ENCODE data around the gene LIFR. TPM values are rescaled to one million over a fixed set of nuclear protein-coding genes. Genes with fewer than 3 reads are reported as not detected.

The LIFR gene
- total RNA-seq, 1 experiment from 2014 or later = 47.9 TPM

DNA sequence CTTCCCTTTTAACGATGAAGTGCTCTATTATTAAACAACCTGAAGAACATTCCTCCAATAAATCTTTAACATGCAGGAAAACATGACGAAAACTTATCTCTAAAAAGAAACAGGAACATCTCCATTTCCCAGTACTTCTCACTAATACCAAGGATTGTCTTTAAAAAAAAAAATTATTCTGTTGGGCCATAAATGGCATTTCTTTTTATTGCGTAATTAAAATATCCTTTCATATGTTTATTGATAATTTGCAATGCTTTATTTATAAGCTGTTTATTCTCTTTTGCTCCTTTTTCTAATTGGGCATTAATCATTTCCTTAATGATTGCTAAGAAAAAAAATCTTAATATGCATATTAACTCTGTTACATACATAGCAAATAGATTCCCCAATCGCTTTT, 18.9 kb downstream of the LIFR start:
- no peaks in the 10 kb centered on the region for H3K36me3 ChIP-seq (ENCODE audit: insufficient read depth, low read length, poor library complexity, severe bottlenecking)

DNA sequence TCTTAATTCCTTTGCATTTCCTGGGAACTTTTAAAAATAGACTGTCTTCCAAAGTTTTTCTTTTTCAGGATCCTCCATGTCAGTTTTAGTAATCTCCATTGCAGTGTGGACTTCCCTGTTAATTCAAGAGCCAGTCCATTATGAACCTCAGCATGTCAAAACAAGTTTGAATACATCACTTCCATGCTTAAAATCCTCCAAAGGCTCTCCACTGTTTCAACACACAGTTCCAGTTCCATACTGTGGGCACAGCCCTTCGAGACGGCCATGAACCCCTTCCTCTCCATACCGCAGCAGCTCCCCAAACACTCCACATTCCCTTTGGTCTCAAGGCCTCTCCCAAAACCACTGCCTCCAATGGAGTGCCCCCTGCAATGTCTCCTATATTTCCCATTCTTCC, 19.5 kb downstream of the LIFR start:
- intact Hi-C loops (cut with micrococcal nuclease; ENCODE audit: unreplicated experiment) = no loop called here
- H3K27ac ChIP-seq (ENCODE audit: low read depth, low read length, poor library complexity, severe bottlenecking) = no peak overlapping the region
- TF ChIP-seq EZH2 (IDR thresholded peaks at IDR 0.05; ENCODE audit: borderline replicate concordance, low read depth, low read length, poor library complexity, severe bottlenecking) = no peak
- TF ChIP-seq, protein P1, sequence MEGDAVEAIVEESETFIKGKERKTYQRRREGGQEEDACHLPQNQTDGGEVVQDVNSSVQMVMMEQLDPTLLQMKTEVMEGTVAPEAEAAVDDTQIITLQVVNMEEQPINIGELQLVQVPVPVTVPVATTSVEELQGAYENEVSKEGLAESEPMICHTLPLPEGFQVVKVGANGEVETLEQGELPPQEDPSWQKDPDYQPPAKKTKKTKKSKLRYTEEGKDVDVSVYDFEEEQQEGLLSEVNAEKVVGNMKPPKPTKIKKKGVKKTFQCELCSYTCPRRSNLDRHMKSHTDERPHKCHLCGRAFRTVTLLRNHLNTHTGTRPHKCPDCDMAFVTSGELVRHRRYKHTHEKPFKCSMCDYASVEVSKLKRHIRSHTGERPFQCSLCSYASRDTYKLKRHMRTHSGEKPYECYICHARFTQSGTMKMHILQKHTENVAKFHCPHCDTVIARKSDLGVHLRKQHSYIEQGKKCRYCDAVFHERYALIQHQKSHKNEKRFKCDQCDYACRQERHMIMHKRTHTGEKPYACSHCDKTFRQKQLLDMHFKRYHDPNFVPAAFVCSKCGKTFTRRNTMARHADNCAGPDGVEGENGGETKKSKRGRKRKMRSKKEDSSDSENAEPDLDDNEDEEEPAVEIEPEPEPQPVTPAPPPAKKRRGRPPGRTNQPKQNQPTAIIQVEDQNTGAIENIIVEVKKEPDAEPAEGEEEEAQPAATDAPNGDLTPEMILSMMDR (conservative IDR thresholded peaks at IDR 0.05; ENCODE audit: low read depth, low read length) = no peak
- H3K36me3 ChIP-seq (ENCODE audit: insufficient read depth, low read length, poor library complexity, severe bottlenecking) = no peaks in the 10 kb centered on the region
- peaks cover under 1% of the 10 kb centered on the region for H3K9me3 ChIP-seq (ENCODE audit: low read depth, low read length, poor library complexity, severe bottlenecking)
- no peak overlapping the region for H3K4me3 ChIP-seq (ENCODE audit: low read depth, low read length, poor library complexity, severe bottlenecking)
- POLR2A ChIA-PET (ENCODE audit: low non-redundant PET) = no interaction called here
- H3K27me3 ChIP-seq (replicated peaks; ENCODE audit: insufficient read depth, low read depth, low read length, poor library complexity) = no peaks in the 10 kb centered on the region
- no TSS peak for BruUV-seq (replicated peaks)
- CTCF ChIA-PET = no interaction called here
- no peak for DNase-seq (ENCODE audit: low spot score)
- H3K4me1 ChIP-seq (ENCODE audit: insufficient read depth, low read length, poor library complexity, severe bottlenecking) = peaks cover 13% of the 10 kb centered on the region

More for the DNA sequence above, 18.9 kb downstream of the LIFR start:
- Histone ChIP-seq H3K4me1 (ENCODE audit: insufficient read depth, low read length, poor library complexity, severe bottlenecking) (peaks cover 12% of the 10 kb centered on the region), H3K9me3 (ENCODE audit: low read depth, low read length, poor library complexity, severe bottlenecking) (no peaks in the 10 kb centered on the region), H3K27ac (ENCODE audit: low read depth, low read length, poor library complexity, severe bottlenecking) (no peak overlapping the region), H3K27me3 (replicated peaks; ENCODE audit: insufficient read depth, low read depth, low read length, poor library complexity) (no peaks in the 10 kb centered on the region), H3K4me3 (ENCODE audit: low read depth, low read length, poor library complexity, severe bottlenecking) (no peak overlapping the region)
- intact Hi-C loops (cut with micrococcal nuclease; ENCODE audit: unreplicated experiment) = no loop called here
- CTCF ChIA-PET = no interaction called here
- no peak for TF ChIP-seq EZH2 (IDR thresholded peaks at IDR 0.05; ENCODE audit: borderline replicate concordance, low read depth, low read length, poor library complexity, severe bottlenecking)
- TF ChIP-seq, protein P1 (conservative IDR thresholded peaks at IDR 0.05; ENCODE audit: low read depth, low read length) = no peak
- DNase-seq (ENCODE audit: low spot score) = no peak
- POLR2A ChIA-PET (ENCODE audit: low non-redundant PET) = interaction anchor here (0.5 kb wide), 1 partner anchor 29 kb away, joined by 4 read pairs; no protein-coding TSS in a partner anchor
- BruUV-seq (replicated peaks) = no TSS peak

DNA sequence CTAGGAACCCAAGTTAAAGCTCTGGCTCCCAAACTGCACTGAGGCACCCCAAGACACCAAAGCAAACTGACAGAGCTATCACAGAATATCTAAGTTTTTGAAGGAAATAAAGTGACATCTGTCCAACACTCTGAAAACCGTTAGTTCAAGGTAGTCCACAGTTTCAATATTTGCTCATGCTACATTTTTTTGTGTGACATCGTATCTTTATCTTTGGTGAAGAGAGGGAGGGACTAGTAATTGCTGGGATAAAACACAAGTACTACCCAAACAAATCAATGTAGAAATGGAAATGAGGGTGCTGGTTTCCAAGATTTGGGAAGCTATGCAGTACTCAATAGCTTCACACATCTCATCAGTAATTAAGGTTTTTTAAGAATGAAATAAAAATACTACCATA, 20.6 kb downstream of the LIFR start:
- TF ChIP-seq, protein P1 (conservative IDR thresholded peaks at IDR 0.05; ENCODE audit: low read depth, low read length) = no peak
- TF ChIP-seq EZH2 (IDR thresholded peaks at IDR 0.05; ENCODE audit: borderline replicate concordance, low read depth, low read length, poor library complexity, severe bottlenecking) = no peak
- peaks cover 11% of the 10 kb centered on the region for H3K9me3 ChIP-seq (ENCODE audit: low read depth, low read length, poor library complexity, severe bottlenecking)
- no peaks in the 10 kb centered on the region for H3K27me3 ChIP-seq (replicated peaks; ENCODE audit: insufficient read depth, low read depth, low read length, poor library complexity)
- DNase-seq (ENCODE audit: low spot score) = no peak
- no peaks in the 10 kb centered on the region for H3K36me3 ChIP-seq (ENCODE audit: insufficient read depth, low read length, poor library complexity, severe bottlenecking)
- no TSS peak for BruUV-seq (replicated peaks)
- intact Hi-C loops (cut with micrococcal nuclease; ENCODE audit: unreplicated experiment) = no loop called here
- H3K4me3 ChIP-seq (ENCODE audit: low read depth, low read length, poor library complexity, severe bottlenecking) = no peak overlapping the region
- ChIA-PET POLR2A (ENCODE audit: low non-redundant PET) (no interaction called here), CTCF (no interaction called here)
- no peak overlapping the region for H3K27ac ChIP-seq (ENCODE audit: low read depth, low read length, poor library complexity, severe bottlenecking)
- peaks cover 17% of the 10 kb centered on the region for H3K4me1 ChIP-seq (ENCODE audit: insufficient read depth, low read length, poor library complexity, severe bottlenecking)

Data from A673 (cell line).